Loucy (cell line): ENCODE results near the gene RUSF1.

Experiments
- H2AFZ ChIP-seq: fragments of 200-600 bp; sonication (generic); 2 replicates; pipeline ENCODE4 v1.6.0; 2016; ENCODE audit warnings: antibody characterized with exemption, mild to moderate bottlenecking, low read length, moderate library complexity
- H3F3A ChIP-seq: fragments of 200-600 bp; 2 replicates; pipeline ENCODE4 v1.6.0; 2016; ENCODE audit warnings: antibody characterized with exemption, low read depth, mild to moderate bottlenecking
- H3K27me3 ChIP-seq: fragments of 200-600 bp; sonication (generic); 2 replicates; pipeline ENCODE4 v1.6.1; 2014; ENCODE audit warnings: low read length, mild to moderate bottlenecking; ENCODE audit not compliant: insufficient read depth, poor library complexity, severe bottlenecking
- H3K36me3 ChIP-seq: fragments of 200-600 bp; sonication (generic); 2 replicates; pipeline ENCODE4 v1.6.1; 2016; ENCODE audit warnings: low read length; ENCODE audit not compliant: insufficient read depth
- H3K4me1 ChIP-seq: fragments of 200-600 bp; sonication (generic); 2 replicates; pipeline ENCODE4 v1.5.1; 2014; ENCODE audit warnings: low read length, mild to moderate bottlenecking; ENCODE audit not compliant: insufficient read depth, poor library complexity, severe bottlenecking
- H3K4me2 ChIP-seq: fragments of 200-600 bp; sonication (generic); 2 replicates; pipeline ENCODE4 v1.6.0; 2014; ENCODE audit warnings: antibody characterized with exemption, low read length, low read depth, mild to moderate bottlenecking; ENCODE audit not compliant: poor library complexity, severe bottlenecking
- H3K4me3 ChIP-seq: fragments of 200-600 bp; sonication (generic); 2 replicates; pipeline ENCODE4 v1.5.1; 2014; ENCODE audit warnings: low read length, mild to moderate bottlenecking, mixed read lengths; ENCODE audit not compliant: poor library complexity, severe bottlenecking
- H3K79me2 ChIP-seq: fragments of 200-600 bp; sonication (generic); 2 replicates; pipeline ENCODE4 v1.6.1; 2014; ENCODE audit warnings: low read length; ENCODE audit not compliant: insufficient read depth
- H3K9ac ChIP-seq: fragments of 200-600 bp; sonication (generic); 2 replicates; pipeline ENCODE4 v1.6.0; 2014; ENCODE audit warnings: mild to moderate bottlenecking, low read depth, low read length, moderate library complexity; ENCODE audit not compliant: poor library complexity, severe bottlenecking
- H3K9me2 ChIP-seq: fragments of 200-600 bp; sonication (generic); replicated peaks from 2 replicates; pipeline ENCODE4 v1.6.1; 2016; ENCODE audit warnings: low read depth, low read length, mixed read lengths
- H3K9me3 ChIP-seq: fragments of 200-600 bp; sonication (generic); 2 replicates; pipeline ENCODE4 v1.6.1; 2014; ENCODE audit warnings: mild to moderate bottlenecking, antibody characterized with exemption, low read length, low read depth; ENCODE audit not compliant: insufficient read depth
- H4K20me1 ChIP-seq: fragments of 200-600 bp; sonication (generic); 2 replicates; pipeline ENCODE4 v1.6.0; 2014; ENCODE audit warnings: antibody characterized with exemption, low read length, mild to moderate bottlenecking; ENCODE audit not compliant: insufficient read depth, poor library complexity, severe bottlenecking
- EZH2phosphoT487 ChIP-seq: fragments of 200-600 bp; IDR thresholded peaks from 2 replicates; pipeline ENCODE4 v1.6.1; 2018; ENCODE audit warnings: antibody characterized with exemption, mild to moderate bottlenecking, moderate library complexity, borderline replicate concordance
- TF ChIP-seq, protein P1 (sequence below): fragments of 200-600 bp; sonication (generic); conservative IDR thresholded peaks from 2 replicates; pipeline ENCODE4 v1.5.1; 2014; ENCODE audit warnings: mild to moderate bottlenecking, antibody characterized with exemption, low read length

Gene RUSF1

GRCh38 chr16:31466381-31466841, 41.8 kb downstream of the RUSF1 start:
- Histone ChIP-seq H3K9me3 (no peaks in the 10 kb centered on the region), H3K79me2 (peaks cover 35% of the 10 kb centered on the region), H3K4me2 (peak overlapping the region; percentile 61), H3F3A (no peaks in the 10 kb centered on the region; the same call in 1 of the 2 replicates), H3K9ac (peak overlapping the region; percentile 55), H2AFZ (no peak overlapping the region), H3K4me1 (peaks cover 20% of the 10 kb centered on the region), H3K9me2 (no peaks in the 10 kb centered on the region), H3K27me3 (no peaks in the 10 kb centered on the region), H3K4me3 (no peak overlapping the region), H3K36me3 (peaks cover 34% of the 10 kb centered on the region; the same call in 1 of the 2 replicates), H4K20me1 (no peaks in the 10 kb centered on the region)
- TF ChIP-seq EZH2phosphoT487: no peak
- TF ChIP-seq, protein P1, sequence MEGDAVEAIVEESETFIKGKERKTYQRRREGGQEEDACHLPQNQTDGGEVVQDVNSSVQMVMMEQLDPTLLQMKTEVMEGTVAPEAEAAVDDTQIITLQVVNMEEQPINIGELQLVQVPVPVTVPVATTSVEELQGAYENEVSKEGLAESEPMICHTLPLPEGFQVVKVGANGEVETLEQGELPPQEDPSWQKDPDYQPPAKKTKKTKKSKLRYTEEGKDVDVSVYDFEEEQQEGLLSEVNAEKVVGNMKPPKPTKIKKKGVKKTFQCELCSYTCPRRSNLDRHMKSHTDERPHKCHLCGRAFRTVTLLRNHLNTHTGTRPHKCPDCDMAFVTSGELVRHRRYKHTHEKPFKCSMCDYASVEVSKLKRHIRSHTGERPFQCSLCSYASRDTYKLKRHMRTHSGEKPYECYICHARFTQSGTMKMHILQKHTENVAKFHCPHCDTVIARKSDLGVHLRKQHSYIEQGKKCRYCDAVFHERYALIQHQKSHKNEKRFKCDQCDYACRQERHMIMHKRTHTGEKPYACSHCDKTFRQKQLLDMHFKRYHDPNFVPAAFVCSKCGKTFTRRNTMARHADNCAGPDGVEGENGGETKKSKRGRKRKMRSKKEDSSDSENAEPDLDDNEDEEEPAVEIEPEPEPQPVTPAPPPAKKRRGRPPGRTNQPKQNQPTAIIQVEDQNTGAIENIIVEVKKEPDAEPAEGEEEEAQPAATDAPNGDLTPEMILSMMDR: no peak

DNA sequence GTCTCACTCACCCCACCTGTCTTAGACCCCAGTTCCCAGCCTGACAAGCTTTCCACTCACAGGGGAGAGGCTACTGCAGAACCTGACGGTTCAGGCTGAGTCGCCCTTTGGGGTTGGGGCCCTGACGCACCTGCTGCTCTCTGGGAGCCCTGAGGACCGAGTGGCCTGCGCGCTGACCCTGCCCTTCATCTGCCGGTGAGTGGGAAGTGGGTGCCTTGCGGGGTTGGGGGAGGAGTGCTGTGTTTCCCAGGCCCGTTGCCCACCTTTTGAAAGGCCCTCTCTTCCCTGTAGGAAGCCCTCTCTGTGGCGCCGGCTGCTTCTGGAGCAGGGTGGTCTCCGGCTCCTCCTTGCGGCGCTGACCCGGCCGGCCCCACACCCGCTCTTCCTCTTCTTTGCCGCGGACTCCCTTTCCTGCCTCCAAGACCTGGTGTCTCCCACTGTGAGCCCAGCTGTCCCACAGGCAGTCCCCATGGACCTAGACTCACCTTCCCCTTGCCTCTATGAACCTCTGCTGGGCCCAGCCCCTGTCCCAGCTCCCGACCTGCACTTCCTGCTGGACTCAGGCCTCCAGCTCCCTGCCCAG, 42.3 kb downstream of the RUSF1 start:
- Histone ChIP-seq H4K20me1 (peaks cover 5% of the 10 kb centered on the region), H3K27me3 (no peaks in the 10 kb centered on the region), H3K4me1 (peaks cover 25% of the 10 kb centered on the region), H2AFZ (no peak overlapping the region), H3K4me2 (no peak overlapping the region), H3F3A (no peaks in the 10 kb centered on the region; the same call in 1 of the 2 replicates), H3K9ac (peak overlapping the region; percentile 55), H3K36me3 (peaks cover 34% of the 10 kb centered on the region; the same call in 1 of the 2 replicates), H3K4me3 (no peak overlapping the region), H3K9me2 (no peaks in the 10 kb centered on the region), H3K79me2 (peaks cover 40% of the 10 kb centered on the region), H3K9me3 (no peaks in the 10 kb centered on the region)
- TF ChIP-seq EZH2phosphoT487: no peak
- TF ChIP-seq, protein P1: no peak

- Histone ChIP-seq H3K79me2 (peaks cover 49% of the 10 kb centered on the region), H3K4me1 (peaks cover 35% of the 10 kb centered on the region), H3K9me3 (no peaks in the 10 kb centered on the region), H3K27me3 (no peaks in the 10 kb centered on the region), H3K9ac (no peak overlapping the region), H3K36me3 (peaks cover 34% of the 10 kb centered on the region; the same call in 1 of the 2 replicates), H3K4me2 (no peak overlapping the region), H3K9me2 (no peaks in the 10 kb centered on the region), H3F3A (no peaks in the 10 kb centered on the region; the same call in 1 of the 2 replicates), H3K4me3 (no peak overlapping the region), H4K20me1 (peaks cover 15% of the 10 kb centered on the region), H2AFZ (no peak overlapping the region)
- TF ChIP-seq, protein P1: no peak
- no peak for TF ChIP-seq EZH2phosphoT487
Observed at GRCh38 chr16:31464781-31465260, 43.4 kb downstream of the RUSF1 start.
